ENCODE results near the gene PEAK1. TPM values are rescaled to one million over a fixed set of nuclear protein-coding genes. Genes with fewer than 3 reads are reported as not detected.

The PEAK1 gene
- total RNA-seq, 2 experiments from 2014 or later: 29.1 to 33.0 TPM

DNA sequence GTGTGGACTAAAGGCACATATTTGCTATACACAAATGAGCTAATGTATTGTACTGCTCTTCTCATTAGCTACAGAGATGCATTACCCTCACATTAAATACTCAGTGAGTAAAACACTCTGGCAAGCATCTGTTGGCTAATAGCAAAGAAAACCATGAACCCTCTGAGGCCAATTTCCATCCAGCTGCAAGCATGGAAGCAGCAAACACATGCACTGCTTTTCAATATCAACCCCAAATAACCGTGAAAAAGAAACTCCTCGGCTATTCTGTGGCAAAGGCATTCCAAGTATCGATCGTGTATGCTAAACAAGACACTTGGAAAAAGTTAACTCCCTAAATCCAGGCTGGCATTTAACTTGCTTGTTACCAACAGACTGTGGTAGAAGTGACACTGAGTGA is 67.0 kb downstream of the PEAK1 start:
- DNase-seq (no peak), ATAC-seq (no peak)
- H3K4me1 Mint-ChIP-seq: peaks cover 3% of the 10 kb centered on the region
- no peaks in the 10 kb centered on the region for H3K36me3 Mint-ChIP-seq
- CTCF ChIA-PET: no interaction called here
- no peaks in the 10 kb centered on the region for H3K9me3 Mint-ChIP-seq (ENCODE audit: low read depth)
- H3K4me3 Mint-ChIP-seq: no peak overlapping the region
- H3K27ac Mint-ChIP-seq: no peak overlapping the region
- H3K27me3 Mint-ChIP-seq: no peaks in the 10 kb centered on the region

DNA sequence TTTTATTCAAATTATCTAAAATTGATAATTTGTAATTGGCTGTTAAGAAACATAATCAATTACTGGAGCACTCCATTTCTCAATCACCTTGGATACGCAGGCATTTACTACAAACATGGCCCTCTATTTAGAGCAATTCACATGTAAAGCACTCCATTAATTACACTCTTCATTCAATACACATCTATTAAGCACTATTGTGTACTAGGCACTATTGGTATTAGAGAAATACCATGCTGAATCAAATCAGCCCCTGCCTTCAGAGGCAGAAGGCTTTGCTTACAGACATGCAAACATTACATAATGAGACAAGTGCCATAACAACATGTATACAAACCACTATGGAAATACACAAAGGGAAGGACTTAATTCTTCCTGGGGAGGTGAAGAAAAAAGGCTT is 69.1 kb downstream of the PEAK1 start:
- DNase-seq (no peak), ATAC-seq (no peak)
- peaks cover 11% of the 10 kb centered on the region for H3K4me1 Mint-ChIP-seq
- no peak overlapping the region for H3K27ac Mint-ChIP-seq
- no peak overlapping the region for H3K4me3 Mint-ChIP-seq
- H3K9me3 Mint-ChIP-seq (ENCODE audit: low read depth): no peaks in the 10 kb centered on the region
- CTCF ChIA-PET: interaction anchor here (1.0 kb wide), 1 partner anchor 59 kb away, joined by 3 read pairs; no protein-coding TSS in a partner anchor
- peaks cover 2% of the 10 kb centered on the region for H3K36me3 Mint-ChIP-seq
- no peaks in the 10 kb centered on the region for H3K27me3 Mint-ChIP-seq

DNA sequence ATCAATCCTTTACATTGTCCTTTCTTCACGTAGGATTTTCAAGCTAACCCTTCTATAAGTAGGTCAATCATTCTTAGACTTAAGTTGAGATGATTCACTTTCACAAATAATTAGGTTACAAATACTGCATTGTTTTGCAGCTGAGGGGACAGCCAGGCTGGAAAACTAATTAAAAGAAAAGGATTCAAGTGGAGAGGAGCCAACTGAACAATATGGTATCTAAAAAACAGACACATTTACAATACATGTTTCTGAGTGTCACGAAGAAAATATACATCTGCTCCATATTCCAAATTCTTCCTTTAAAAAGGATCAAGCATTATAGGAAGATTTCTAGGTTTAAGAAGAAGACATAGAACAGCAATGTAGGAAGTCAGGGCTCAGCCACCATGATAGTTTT is 70.2 kb downstream of the PEAK1 start:
- Mint-ChIP-seq H3K36me3 (peaks cover 8% of the 10 kb centered on the region), H3K4me3 (no peak overlapping the region), H3K27ac (no peak overlapping the region), H3K27me3 (no peaks in the 10 kb centered on the region), H3K4me1 (peaks cover 11% of the 10 kb centered on the region), H3K9me3 (ENCODE audit: low read depth) (peaks cover 5% of the 10 kb centered on the region)
- no peak for DNase-seq
- CTCF ChIA-PET: interaction anchor here (1.0 kb wide), 1 partner anchor 60 kb away, joined by 3 read pairs; no protein-coding TSS in a partner anchor
- ATAC-seq: no peak

DNA sequence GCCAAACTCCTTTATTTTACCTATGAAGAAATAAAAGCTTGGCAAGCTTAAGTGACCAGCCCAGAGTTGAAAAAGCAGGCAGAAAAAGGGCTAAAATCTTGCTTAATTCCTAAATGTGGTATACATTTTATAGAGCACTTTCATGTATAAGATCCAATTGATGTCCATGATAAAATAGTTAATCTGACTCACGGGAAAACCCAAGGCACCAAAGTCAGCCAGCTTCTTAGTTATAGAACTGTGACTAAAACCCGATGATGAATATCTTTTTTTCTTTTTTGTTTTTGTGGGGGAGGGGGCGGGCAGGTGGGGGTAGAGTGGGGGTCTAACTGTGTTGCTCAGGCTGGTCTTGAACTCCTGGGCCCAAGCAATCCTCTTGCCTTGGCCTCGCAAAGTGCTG is 71.4 kb downstream of the PEAK1 start:
- CTCF ChIA-PET: no interaction called here
- H3K27me3 Mint-ChIP-seq: no peaks in the 10 kb centered on the region
- H3K27ac Mint-ChIP-seq: no peak overlapping the region
- DNase-seq (no peak), ATAC-seq (no peak)
- H3K4me3 Mint-ChIP-seq: no peak overlapping the region
- H3K4me1 Mint-ChIP-seq: peaks cover 8% of the 10 kb centered on the region
- H3K9me3 Mint-ChIP-seq (ENCODE audit: low read depth): peaks cover 5% of the 10 kb centered on the region
- H3K36me3 Mint-ChIP-seq: peaks cover 8% of the 10 kb centered on the region

DNA sequence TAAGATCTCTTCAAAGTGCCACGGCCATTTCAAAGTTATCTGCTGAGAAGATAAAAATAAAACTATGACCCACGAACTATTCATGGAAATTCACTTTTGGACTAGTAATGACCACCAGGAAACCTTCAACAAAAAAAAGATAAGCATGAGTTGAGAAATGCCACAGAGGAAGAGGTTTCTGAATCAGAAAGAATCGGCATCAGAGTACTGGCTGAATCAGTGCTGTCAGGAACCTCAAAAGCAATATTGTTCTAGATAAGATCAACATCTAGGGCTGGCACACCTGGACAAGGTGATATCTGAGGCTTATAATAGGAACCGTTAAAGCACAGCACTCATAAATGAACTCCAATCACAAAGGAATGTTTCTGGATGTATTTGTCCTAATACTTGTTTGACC is 72.7 kb downstream of the PEAK1 start:
- H3K4me3 Mint-ChIP-seq: no peak overlapping the region
- H3K27me3 Mint-ChIP-seq: no peaks in the 10 kb centered on the region
- CTCF ChIA-PET: no interaction called here
- H3K9me3 Mint-ChIP-seq (ENCODE audit: low read depth): peaks cover 5% of the 10 kb centered on the region
- ATAC-seq: no peak
- no peak overlapping the region for H3K27ac Mint-ChIP-seq
- H3K4me1 Mint-ChIP-seq: peaks cover 8% of the 10 kb centered on the region
- no peak for DNase-seq
- H3K36me3 Mint-ChIP-seq: peaks cover 13% of the 10 kb centered on the region

DNA sequence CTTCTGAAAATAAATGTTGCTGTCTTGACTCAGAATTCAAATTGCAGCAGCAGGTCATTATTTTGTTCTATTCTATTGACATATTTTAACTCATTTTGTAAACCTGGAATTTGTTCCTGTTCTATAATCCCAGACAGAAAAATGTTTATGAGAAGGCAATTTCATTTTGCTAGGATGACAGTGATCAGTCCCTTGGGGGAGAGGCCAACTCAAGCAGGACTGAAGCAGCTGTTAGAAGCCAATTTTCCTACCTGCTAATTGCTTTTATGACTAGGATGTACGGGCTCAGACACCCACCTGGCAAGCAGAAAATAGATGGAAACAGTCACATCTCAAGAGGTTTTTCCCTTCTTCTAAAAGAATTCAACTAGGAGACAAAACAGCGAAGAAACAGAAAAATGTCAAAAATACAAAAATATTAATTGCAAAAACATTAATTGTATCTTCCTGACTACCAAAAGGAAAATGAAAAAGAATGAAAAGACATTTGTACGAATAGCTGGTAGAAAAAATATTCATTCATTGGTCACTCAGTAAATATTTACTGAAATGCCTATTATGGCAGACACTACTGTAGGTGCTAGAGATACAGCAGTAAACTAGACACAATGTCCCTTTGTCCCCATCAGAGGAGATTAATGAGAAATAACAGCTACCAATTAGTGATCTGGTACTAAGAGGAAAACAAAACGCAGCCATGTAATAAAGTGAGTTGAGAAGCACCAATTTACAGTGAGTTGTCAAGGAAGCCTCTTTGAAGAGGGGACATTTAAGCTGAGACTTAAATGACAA is 73.5 kb downstream of the PEAK1 start:
- Mint-ChIP-seq H3K36me3 (peaks cover 18% of the 10 kb centered on the region), H3K27ac (no peak overlapping the region), H3K4me3 (no peak overlapping the region), H3K27me3 (no peaks in the 10 kb centered on the region), H3K4me1 (peaks cover 8% of the 10 kb centered on the region), H3K9me3 (ENCODE audit: low read depth) (peaks cover 5% of the 10 kb centered on the region)
- CTCF ChIA-PET: interaction anchor here (0.6 kb wide), 1 partner anchor 492 kb away, joined by 3 read pairs; no protein-coding TSS in a partner anchor
- ATAC-seq: no peak
- no peak for DNase-seq

DNA sequence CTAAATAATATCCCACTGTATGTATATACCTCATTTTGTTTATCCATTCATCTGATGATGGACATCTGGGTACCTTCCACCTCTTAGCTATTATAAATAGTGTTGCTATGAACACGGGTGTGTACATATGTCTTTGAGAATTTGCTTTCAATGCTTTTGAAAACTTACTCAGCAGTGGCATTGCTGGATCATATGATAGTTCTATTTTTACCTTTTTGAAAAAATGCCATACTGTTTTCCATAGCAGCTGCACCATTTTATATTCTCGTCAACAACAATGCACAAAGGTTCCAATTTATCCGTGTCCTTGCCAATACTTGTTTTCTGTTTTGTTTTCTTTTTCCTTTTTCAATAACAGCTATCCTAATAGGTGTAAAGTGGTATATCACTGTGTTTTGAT is 77.1 kb downstream of the PEAK1 start:
- Mint-ChIP-seq H3K9me3 (ENCODE audit: low read depth) (peaks cover 9% of the 10 kb centered on the region), H3K36me3 (peaks cover 22% of the 10 kb centered on the region), H3K27me3 (no peaks in the 10 kb centered on the region), H3K4me1 (peaks cover 8% of the 10 kb centered on the region), H3K27ac (no peak overlapping the region), H3K4me3 (no peak overlapping the region)
- DNase-seq: no peak
- CTCF ChIA-PET: no interaction called here
- ATAC-seq: no peak

DNA sequence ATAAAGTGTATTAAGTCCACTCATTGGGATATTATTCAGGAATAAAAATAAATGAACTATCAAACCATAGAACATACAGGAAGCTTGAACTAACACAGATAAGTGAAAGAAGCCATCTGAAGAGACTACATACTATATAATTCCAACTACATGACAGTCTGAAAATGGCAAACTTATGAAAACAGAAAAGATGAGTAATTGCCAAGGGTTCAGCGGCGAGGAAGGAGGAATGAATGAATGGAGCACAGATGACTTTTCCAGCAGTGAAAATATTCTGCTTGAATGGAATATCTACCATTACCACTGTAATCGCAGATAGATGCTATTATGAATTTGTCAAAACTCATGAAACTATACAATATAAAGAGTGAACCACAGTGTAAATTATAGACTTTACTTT is 79.7 kb downstream of the PEAK1 start:
- no peaks in the 10 kb centered on the region for H3K4me1 Mint-ChIP-seq
- CTCF ChIA-PET: no interaction called here
- peaks cover 8% of the 10 kb centered on the region for H3K9me3 Mint-ChIP-seq (ENCODE audit: low read depth)
- no peaks in the 10 kb centered on the region for H3K27me3 Mint-ChIP-seq
- H3K36me3 Mint-ChIP-seq: peaks cover 19% of the 10 kb centered on the region
- ATAC-seq: no peak
- no peak for DNase-seq
- H3K4me3 Mint-ChIP-seq: no peak overlapping the region
- no peak overlapping the region for H3K27ac Mint-ChIP-seq

DNA sequence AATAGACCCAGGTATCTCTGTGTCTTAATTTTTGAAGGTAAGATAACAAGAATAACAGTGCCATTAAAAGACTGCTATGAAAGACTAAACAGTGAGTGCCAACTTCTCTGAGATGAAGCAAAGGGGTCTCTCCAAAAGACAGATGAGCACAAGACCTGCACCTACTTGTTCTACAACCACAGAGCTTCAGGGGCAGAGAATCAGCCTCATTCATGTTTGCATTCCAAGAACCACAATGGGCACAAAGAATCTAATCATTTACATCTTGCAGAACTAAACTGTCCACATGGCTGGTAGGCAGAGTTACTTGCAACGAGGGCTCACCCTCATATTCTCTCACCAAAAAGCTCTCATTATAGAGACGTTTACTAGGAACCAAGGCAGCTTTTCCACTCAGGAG is 83.9 kb downstream of the PEAK1 start:
- H3K27me3 Mint-ChIP-seq: no peaks in the 10 kb centered on the region
- peaks cover 5% of the 10 kb centered on the region for H3K36me3 Mint-ChIP-seq
- peaks cover 5% of the 10 kb centered on the region for H3K4me1 Mint-ChIP-seq
- no peak for DNase-seq
- no peak overlapping the region for H3K27ac Mint-ChIP-seq
- CTCF ChIA-PET: no interaction called here
- H3K4me3 Mint-ChIP-seq: no peak overlapping the region
- ATAC-seq: no peak
- H3K9me3 Mint-ChIP-seq (ENCODE audit: low read depth): peaks cover 3% of the 10 kb centered on the region

DNA sequence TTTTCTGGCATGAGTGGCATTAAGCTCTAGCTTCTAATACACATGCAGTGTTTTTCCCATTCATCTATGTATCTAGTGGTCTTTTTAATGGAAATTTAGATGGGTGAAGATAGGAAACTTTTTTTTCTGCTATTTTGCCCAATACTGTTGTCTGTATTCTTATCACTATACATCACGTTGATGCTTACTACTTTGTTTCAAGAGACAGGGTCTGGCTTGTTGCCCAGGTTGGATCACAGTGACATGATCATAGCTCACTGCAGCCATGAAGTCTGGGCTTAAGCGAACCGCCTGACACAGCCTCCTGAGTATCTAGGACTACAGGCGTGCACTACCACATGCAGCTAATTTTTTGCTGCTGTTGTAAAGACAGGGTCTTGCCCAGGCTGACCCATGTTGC is 84.6 kb downstream of the PEAK1 start:
- CTCF ChIA-PET: no interaction called here
- no peak overlapping the region for H3K27ac Mint-ChIP-seq
- peaks cover 3% of the 10 kb centered on the region for H3K9me3 Mint-ChIP-seq (ENCODE audit: low read depth)
- H3K4me3 Mint-ChIP-seq: no peak overlapping the region
- H3K36me3 Mint-ChIP-seq: peaks cover 4% of the 10 kb centered on the region
- DNase-seq: no peak
- no peaks in the 10 kb centered on the region for H3K27me3 Mint-ChIP-seq
- peaks cover 5% of the 10 kb centered on the region for H3K4me1 Mint-ChIP-seq
- no peak for ATAC-seq

DNA sequence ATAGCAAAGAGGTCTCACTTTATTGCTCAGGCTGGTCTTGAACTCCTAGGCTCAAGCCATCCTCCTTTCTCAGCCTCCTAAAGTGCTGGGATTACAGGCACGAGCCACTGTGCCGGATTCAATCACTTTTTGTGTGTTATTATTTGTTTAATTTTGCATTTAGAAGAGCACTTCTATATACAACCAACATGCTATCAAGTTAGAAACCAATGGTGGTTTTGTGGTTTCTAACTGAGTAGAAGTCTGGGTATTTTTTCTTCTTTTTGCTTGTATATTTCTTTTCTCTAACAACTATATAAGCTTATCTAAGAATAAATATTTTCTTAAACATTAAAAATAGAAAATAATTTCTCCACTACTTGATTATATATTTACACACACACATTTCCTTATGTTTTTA is 86.7 kb downstream of the PEAK1 start:
- peaks cover 5% of the 10 kb centered on the region for H3K4me1 Mint-ChIP-seq
- no peak overlapping the region for H3K4me3 Mint-ChIP-seq
- DNase-seq (no peak), ATAC-seq (no peak)
- H3K27ac Mint-ChIP-seq: no peak overlapping the region
- no peaks in the 10 kb centered on the region for H3K27me3 Mint-ChIP-seq
- CTCF ChIA-PET: interaction anchor here (0.9 kb wide), 1 partner anchor 23 kb away, joined by 3 read pairs; no protein-coding TSS in a partner anchor
- peaks cover 1% of the 10 kb centered on the region for H3K36me3 Mint-ChIP-seq
- no peaks in the 10 kb centered on the region for H3K9me3 Mint-ChIP-seq (ENCODE audit: low read depth)

DNA sequence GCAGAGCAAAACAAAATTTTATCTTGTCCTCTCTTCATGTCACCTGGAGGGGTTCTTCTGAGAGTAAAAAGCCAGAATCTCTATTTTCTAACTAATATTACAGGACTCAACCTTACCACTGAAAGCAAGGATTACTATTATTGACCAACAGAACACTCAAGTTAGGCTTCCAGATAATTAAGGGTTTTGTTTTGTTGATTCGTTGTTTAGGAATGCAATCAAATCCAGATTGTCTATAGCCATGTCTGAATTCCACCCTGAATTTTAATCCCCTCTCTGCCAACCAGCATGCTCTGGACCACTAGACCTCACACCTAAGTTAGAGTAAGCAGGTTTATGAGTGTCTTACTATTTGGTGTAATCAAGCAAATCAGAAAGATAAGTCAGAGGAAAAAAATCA is 90.7 kb downstream of the PEAK1 start:
- H3K9me3 Mint-ChIP-seq (ENCODE audit: low read depth): no peaks in the 10 kb centered on the region
- H3K4me3 Mint-ChIP-seq: no peak overlapping the region
- H3K36me3 Mint-ChIP-seq: peaks cover 1% of the 10 kb centered on the region
- ATAC-seq (no peak), DNase-seq (no peak)
- CTCF ChIA-PET: no interaction called here
- no peaks in the 10 kb centered on the region for H3K27me3 Mint-ChIP-seq
- H3K27ac Mint-ChIP-seq: no peak overlapping the region
- peaks cover 5% of the 10 kb centered on the region for H3K4me1 Mint-ChIP-seq

DNA sequence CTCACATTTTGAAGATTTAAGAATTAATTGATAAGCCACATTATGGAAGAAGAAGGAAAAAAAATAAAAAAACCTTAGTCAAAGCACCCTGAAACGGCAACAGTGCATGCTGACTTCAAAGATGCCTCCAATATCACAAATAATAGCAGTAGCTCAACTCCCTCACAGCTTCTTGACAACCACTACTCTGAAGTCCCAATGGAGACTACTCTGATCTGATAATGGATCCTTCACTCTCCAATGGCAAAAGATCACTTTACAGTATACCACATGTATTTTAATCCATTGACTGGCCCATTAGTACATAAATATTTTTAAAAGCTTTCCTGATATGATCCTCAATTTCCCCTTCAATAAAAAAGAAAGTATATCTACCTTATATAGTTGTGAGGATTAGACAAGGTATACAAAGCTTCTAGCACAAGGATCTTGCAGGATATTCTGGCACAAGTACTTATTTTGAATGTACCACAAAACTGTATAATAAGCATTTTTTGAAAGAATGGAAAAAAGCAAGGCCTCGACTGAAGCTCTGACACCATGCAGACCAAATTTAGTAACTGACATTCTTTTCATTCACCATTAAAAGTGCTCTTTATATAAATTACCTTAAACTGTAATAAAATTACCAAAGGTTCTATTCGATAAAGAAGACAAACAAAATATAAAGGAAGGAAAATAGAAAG is 91.9 kb downstream of the PEAK1 start:
- Mint-ChIP-seq H3K27ac (no peak overlapping the region), H3K9me3 (ENCODE audit: low read depth) (no peaks in the 10 kb centered on the region), H3K4me1 (peaks cover 3% of the 10 kb centered on the region), H3K27me3 (no peaks in the 10 kb centered on the region), H3K4me3 (no peak overlapping the region), H3K36me3 (peaks cover 3% of the 10 kb centered on the region)
- ATAC-seq: no peak
- CTCF ChIA-PET: interaction anchor here (0.9 kb wide), 1 partner anchor 215 kb away, joined by 3 read pairs; no protein-coding TSS in a partner anchor
- DNase-seq: no peak

DNA sequence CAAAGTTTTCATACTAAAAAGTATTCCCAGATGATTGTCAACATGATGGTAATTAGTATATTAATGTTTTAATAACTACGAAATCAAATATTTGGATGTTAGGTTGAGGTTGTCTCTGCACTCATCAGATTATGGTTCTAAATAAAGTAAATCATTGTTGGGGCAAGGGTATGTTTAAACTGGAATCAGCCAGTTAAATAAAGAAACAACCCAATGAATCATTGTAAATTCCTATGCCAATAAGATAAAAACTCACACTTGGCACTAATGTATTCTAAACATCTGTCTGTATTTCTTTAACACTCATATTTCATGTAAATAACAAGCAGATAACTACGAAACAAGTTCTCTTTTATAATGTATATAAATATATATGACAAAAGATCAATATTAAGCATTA is 92.7 kb downstream of the PEAK1 start:
- Mint-ChIP-seq H3K9me3 (ENCODE audit: low read depth) (no peaks in the 10 kb centered on the region), H3K27me3 (no peaks in the 10 kb centered on the region), H3K27ac (no peak overlapping the region), H3K36me3 (peaks cover 1% of the 10 kb centered on the region), H3K4me3 (no peak overlapping the region), H3K4me1 (no peaks in the 10 kb centered on the region)
- no peak for DNase-seq
- ATAC-seq: no peak
- CTCF ChIA-PET: no interaction called here

Measured in activated CD8-positive, alpha-beta memory T cell treated with anti-CD3 and anti-CD28 coated beads, Interleukin-2, amount 10 ng/mL, durations not matched to agents 7 days and 5 days (primary cell).